MM.1S (cell line): ENCODE measurements around the gene RPS6KA4.

Source experiments
- DNase-seq: peaks from one replicate; pipeline ENCODE4 v3.0.0-alpha.2; 2015
- H2AFZ ChIP-seq: fragments of 300-600 bp; sonication (generic); 2 replicates; pipeline ENCODE4 v1.6.0; 2016; ENCODE audit warnings: antibody characterized with exemption, low read length
- H3F3A ChIP-seq: fragments of 300-600 bp; sonication (generic); 2 replicates; pipeline ENCODE4 v1.6.1; 2016; ENCODE audit warnings: mild to moderate bottlenecking, antibody characterized with exemption, low read length, moderate library complexity, mixed read lengths; ENCODE audit not compliant: insufficient read depth
- H3K27ac ChIP-seq: fragments of 300-600 bp; sonication (generic); 2 replicates; pipeline ENCODE4 v1.5.1; 2016; ENCODE audit warnings: mild to moderate bottlenecking, low read length
- H3K27me3 ChIP-seq: fragments of 300-600 bp; sonication (generic); replicated peaks from 2 replicates; pipeline ENCODE4 v1.6.0; 2016; ENCODE audit warnings: low read length; ENCODE audit not compliant: insufficient read depth
- H3K36me3 ChIP-seq: fragments of 300-600 bp; sonication (generic); replicated peaks from 2 replicates; pipeline ENCODE4 v1.6.1; 2016; ENCODE audit warnings: mild to moderate bottlenecking, low read length, mixed read lengths; ENCODE audit not compliant: insufficient read depth
- H3K4me1 ChIP-seq: fragments of 300-600 bp; sonication (generic); 2 replicates; pipeline ENCODE4 v1.6.1; 2016; ENCODE audit warnings: low read length, mixed read lengths
- H3K4me2 ChIP-seq: fragments of 300-600 bp; sonication (generic); 2 replicates; pipeline ENCODE4 v1.6.0; 2016; ENCODE audit warnings: low read depth, low read length
- H3K4me3 ChIP-seq: fragments of 300-600 bp; sonication (generic); 2 replicates; pipeline ENCODE4 v1.5.1; 2016; ENCODE audit warnings: low read length, mixed read lengths
- H3K79me2 ChIP-seq: fragments of 300-600 bp; sonication (generic); 2 replicates; pipeline ENCODE4 v1.6.1; 2016; ENCODE audit warnings: mixed run types, low read length, mixed read lengths
- H3K9ac ChIP-seq: fragments of 300-600 bp; sonication (generic); 2 replicates; pipeline ENCODE4 v1.6.1; 2016; ENCODE audit warnings: low read length, mixed read lengths
- H3K9me2 ChIP-seq: fragments of 300-600 bp; sonication (generic); replicated peaks from 2 replicates; pipeline ENCODE4 v1.6.1; 2016; ENCODE audit warnings: mild to moderate bottlenecking, low read length, mixed read lengths; ENCODE audit not compliant: insufficient read depth
- H3K9me3 ChIP-seq: fragments of 300-600 bp; sonication (generic); replicated peaks from 2 replicates; pipeline ENCODE4 v1.6.1; 2016; ENCODE audit warnings: mild to moderate bottlenecking, low read length, mixed read lengths; ENCODE audit not compliant: insufficient read depth
- H4K20me1 ChIP-seq: fragments of 300-600 bp; sonication (generic); 2 replicates; pipeline ENCODE4 v1.6.1; 2016; ENCODE audit warnings: mild to moderate bottlenecking, low read length, moderate library complexity, mixed read lengths; ENCODE audit not compliant: insufficient read depth
- EZH2phosphoT487 ChIP-seq: fragments of 300-600 bp; sonication (generic); IDR thresholded peaks from 2 replicates; pipeline ENCODE4 v1.6.1; 2018; ENCODE audit warnings: antibody characterized with exemption, low read length
- TF ChIP-seq, protein P1 (sequence below): fragments of 300-600 bp; sonication (generic); IDR thresholded peaks from 2 replicates; pipeline ENCODE4 v1.5.1; 2016; ENCODE audit warnings: antibody characterized with exemption, low read length, mixed read lengths

RPS6KA4 gene

DNA sequence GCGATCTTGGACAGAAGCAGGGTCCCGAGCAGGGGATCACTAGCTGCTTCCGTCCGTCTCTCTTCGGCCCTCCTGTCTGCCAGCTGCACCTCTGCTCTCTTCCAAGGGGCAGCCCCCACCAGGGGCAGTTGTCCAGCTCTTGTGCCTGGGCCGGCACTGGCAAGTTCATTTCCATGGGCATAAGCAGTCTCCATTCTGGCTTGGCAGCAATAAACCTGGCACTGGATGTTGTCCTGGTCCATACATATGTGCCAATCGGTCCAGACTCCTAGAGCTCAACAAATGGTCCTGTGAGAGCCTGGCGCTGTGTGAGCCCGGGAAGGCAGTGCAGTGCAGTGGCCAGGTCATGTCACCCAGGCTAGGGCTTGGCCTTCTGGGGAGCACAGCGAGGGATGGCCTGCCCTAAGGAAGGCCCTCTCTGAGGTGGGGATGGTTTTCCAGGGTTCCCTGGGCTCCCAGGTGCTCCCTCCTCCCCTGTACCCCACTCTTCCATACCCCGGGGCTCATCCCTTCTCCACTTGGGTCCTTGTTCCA lies 60.4 kb downstream of the RPS6KA4 start:
- Histone ChIP-seq H3K36me3 (no peaks in the 10 kb centered on the region), H2AFZ (no peak overlapping the region), H3K4me3 (no peak overlapping the region), H3K9me2 (no peaks in the 10 kb centered on the region), H3K9ac (no peak overlapping the region), H3K79me2 (no peaks in the 10 kb centered on the region), H3K27ac (no peak overlapping the region), H3K4me2 (no peak overlapping the region), H3F3A (no peaks in the 10 kb centered on the region), H4K20me1 (no peaks in the 10 kb centered on the region), H3K4me1 (no peaks in the 10 kb centered on the region), H3K9me3 (no peaks in the 10 kb centered on the region), H3K27me3 (peaks cover 66% of the 10 kb centered on the region)
- TF ChIP-seq, protein P1, sequence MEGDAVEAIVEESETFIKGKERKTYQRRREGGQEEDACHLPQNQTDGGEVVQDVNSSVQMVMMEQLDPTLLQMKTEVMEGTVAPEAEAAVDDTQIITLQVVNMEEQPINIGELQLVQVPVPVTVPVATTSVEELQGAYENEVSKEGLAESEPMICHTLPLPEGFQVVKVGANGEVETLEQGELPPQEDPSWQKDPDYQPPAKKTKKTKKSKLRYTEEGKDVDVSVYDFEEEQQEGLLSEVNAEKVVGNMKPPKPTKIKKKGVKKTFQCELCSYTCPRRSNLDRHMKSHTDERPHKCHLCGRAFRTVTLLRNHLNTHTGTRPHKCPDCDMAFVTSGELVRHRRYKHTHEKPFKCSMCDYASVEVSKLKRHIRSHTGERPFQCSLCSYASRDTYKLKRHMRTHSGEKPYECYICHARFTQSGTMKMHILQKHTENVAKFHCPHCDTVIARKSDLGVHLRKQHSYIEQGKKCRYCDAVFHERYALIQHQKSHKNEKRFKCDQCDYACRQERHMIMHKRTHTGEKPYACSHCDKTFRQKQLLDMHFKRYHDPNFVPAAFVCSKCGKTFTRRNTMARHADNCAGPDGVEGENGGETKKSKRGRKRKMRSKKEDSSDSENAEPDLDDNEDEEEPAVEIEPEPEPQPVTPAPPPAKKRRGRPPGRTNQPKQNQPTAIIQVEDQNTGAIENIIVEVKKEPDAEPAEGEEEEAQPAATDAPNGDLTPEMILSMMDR: no peak
- no peak for DNase-seq

DNA sequence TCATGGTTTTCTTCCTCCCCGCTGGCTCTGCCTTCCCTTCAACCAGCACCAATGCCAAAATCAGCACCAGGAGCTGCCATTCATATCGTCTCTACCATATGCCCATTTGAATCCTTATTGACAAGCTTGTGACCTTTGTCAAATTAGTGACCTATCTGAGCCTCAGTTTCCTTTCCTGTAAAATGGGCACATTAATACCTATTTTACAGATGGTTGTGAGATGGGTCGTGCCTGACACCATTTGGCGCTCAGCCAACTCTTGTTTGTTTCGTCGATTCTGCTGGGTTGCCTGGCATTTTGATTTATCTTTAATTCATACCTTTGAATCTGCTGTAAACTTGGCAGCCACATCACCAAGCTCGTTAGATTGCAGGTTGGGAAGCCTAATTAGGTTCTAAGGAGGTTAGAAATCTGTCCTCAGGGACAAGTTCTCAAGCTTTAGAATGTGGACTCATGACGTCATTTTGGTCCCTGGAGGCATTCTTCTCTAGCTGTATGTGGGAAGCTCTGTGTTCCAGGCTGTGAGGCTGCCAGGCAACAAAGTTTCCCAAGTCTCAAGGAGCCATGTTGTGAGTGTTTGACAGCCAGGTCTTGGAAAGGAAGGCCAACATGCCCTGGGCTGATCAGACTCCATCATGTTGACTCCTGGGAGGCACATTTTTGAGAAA lies 61.0 kb downstream of the RPS6KA4 start:
- H3K79me2 ChIP-seq: no peaks in the 10 kb centered on the region
- no peak for DNase-seq
- no peak overlapping the region for H3K4me2 ChIP-seq
- no peak overlapping the region for H3K9ac ChIP-seq
- H3K9me3 ChIP-seq: no peaks in the 10 kb centered on the region
- no peak overlapping the region for H3K4me3 ChIP-seq
- no peak overlapping the region for H3K27ac ChIP-seq
- TF ChIP-seq EZH2phosphoT487: no peak
- TF ChIP-seq, protein P1: no peak
- H4K20me1 ChIP-seq: no peaks in the 10 kb centered on the region
- H3K27me3 ChIP-seq: peaks cover 67% of the 10 kb centered on the region
- H3F3A ChIP-seq: no peaks in the 10 kb centered on the region
- no peaks in the 10 kb centered on the region for H3K4me1 ChIP-seq
- no peak overlapping the region for H2AFZ ChIP-seq
- no peaks in the 10 kb centered on the region for H3K9me2 ChIP-seq
- H3K36me3 ChIP-seq: no peaks in the 10 kb centered on the region
